Measurements from ENCODE around the gene ATMIN.

DNA sequence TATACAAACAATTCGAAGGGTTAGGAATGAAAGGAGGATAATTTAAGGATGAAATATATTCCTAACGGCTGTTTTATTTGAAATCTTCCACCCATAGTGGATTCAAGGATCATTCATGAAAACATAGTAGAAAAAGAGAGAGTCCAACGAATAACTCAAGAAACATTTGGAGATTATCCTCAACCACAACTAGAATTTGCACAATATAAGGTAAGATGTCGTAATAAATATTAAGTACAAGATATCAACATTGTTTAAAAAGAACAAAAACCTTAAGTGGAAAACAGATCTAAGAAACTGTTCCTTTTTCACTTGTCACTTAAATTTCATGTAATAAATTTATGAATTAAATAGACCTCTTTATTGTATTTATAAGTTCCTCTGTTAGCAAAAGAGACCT is 9.2 kb upstream of the ATMIN start:
- TF ChIP-seq, protein P1, sequence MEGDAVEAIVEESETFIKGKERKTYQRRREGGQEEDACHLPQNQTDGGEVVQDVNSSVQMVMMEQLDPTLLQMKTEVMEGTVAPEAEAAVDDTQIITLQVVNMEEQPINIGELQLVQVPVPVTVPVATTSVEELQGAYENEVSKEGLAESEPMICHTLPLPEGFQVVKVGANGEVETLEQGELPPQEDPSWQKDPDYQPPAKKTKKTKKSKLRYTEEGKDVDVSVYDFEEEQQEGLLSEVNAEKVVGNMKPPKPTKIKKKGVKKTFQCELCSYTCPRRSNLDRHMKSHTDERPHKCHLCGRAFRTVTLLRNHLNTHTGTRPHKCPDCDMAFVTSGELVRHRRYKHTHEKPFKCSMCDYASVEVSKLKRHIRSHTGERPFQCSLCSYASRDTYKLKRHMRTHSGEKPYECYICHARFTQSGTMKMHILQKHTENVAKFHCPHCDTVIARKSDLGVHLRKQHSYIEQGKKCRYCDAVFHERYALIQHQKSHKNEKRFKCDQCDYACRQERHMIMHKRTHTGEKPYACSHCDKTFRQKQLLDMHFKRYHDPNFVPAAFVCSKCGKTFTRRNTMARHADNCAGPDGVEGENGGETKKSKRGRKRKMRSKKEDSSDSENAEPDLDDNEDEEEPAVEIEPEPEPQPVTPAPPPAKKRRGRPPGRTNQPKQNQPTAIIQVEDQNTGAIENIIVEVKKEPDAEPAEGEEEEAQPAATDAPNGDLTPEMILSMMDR (IDR thresholded peaks at IDR 0.05 in 2 of 3, conservative IDR thresholded peaks at IDR 0.05 in 1 of 3; ENCODE audit: borderline replicate concordance in 1 of 3, insufficient read depth in 1 of 3, low read depth in 2 of 3, low read length in 2 of 3), result no peak
- TF ChIP-seq RAD21 (IDR thresholded peaks at IDR 0.05; ENCODE audit: low read depth), result no peak
- TF ChIP-seq, protein P2, sequence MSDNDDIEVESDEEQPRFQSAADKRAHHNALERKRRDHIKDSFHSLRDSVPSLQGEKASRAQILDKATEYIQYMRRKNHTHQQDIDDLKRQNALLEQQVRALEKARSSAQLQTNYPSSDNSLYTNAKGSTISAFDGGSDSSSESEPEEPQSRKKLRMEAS (IDR thresholded peaks at IDR 0.05), result no peak
- TF ChIP-seq EGR1 (IDR thresholded peaks at IDR 0.05; ENCODE audit: low read depth), result no peak
- no peak for TF ChIP-seq CEBPB (IDR thresholded peaks at IDR 0.05; ENCODE audit: low read depth)
- TF ChIP-seq TCF7L2 (IDR thresholded peaks at IDR 0.05; ENCODE audit: borderline replicate concordance, extremely low read depth, insufficient read depth, insufficient read length), result no peak
- no peak for TF ChIP-seq EZH2 (IDR thresholded peaks at IDR 0.05)
- no peak for TF ChIP-seq YY1 (IDR thresholded peaks at IDR 0.05; ENCODE audit: extremely low read depth, insufficient replicate concordance, low read depth, low read length)
- TF ChIP-seq, protein P3, sequence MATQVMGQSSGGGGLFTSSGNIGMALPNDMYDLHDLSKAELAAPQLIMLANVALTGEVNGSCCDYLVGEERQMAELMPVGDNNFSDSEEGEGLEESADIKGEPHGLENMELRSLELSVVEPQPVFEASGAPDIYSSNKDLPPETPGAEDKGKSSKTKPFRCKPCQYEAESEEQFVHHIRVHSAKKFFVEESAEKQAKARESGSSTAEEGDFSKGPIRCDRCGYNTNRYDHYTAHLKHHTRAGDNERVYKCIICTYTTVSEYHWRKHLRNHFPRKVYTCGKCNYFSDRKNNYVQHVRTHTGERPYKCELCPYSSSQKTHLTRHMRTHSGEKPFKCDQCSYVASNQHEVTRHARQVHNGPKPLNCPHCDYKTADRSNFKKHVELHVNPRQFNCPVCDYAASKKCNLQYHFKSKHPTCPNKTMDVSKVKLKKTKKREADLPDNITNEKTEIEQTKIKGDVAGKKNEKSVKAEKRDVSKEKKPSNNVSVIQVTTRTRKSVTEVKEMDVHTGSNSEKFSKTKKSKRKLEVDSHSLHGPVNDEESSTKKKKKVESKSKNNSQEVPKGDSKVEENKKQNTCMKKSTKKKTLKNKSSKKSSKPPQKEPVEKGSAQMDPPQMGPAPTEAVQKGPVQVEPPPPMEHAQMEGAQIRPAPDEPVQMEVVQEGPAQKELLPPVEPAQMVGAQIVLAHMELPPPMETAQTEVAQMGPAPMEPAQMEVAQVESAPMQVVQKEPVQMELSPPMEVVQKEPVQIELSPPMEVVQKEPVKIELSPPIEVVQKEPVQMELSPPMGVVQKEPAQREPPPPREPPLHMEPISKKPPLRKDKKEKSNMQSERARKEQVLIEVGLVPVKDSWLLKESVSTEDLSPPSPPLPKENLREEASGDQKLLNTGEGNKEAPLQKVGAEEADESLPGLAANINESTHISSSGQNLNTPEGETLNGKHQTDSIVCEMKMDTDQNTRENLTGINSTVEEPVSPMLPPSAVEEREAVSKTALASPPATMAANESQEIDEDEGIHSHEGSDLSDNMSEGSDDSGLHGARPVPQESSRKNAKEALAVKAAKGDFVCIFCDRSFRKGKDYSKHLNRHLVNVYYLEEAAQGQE (IDR thresholded peaks at IDR 0.05; ENCODE audit: low read depth), result no peak
- no peak for TF ChIP-seq POLR2A (IDR thresholded peaks at IDR 0.05; ENCODE audit: borderline replicate concordance, extremely low read depth, insufficient read depth, insufficient read length)
- TF ChIP-seq POLR2AphosphoS5 (IDR thresholded peaks at IDR 0.05; ENCODE audit: low read depth, low read length), result no peak
- TF ChIP-seq SIN3A (IDR thresholded peaks at IDR 0.05; ENCODE audit: low read depth), result no peak
- no peak for TF ChIP-seq JUND (IDR thresholded peaks at IDR 0.05)

All from HCT116 (cell line).